ENCODE results near the gene KRT5.
"Not testable (repeated sequence)": the region's sequence is repeated elsewhere in the genome, so short reads cannot be mapped to it uniquely, and the experiment has no call there.

KRT5 gene

DNA sequence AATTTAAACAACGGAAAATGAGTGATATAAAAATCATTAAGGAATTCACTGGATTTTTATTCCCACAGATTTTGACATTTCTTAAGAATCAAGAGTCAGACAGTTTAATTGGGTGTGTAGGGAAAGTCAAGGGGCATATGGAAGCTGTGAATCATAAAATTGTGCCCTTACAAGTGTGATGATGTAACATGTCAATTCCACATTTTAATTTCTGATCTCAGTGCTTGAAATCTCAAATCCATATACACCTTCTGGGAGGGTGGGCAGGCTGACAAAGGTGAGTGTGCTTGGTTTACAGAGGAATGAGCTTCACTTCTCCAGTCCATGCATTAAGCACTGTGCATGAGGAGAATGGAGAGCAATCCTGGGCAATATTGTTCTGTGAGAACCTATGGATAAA, 26.1 kb downstream of the KRT5 start:
- Histone ChIP-seq H3K9me3 (ENCODE audit: severe bottlenecking) (no peaks in the 10 kb centered on the region), H3K27ac (no peak overlapping the region), H3K27me3 (ENCODE audit: insufficient read depth, low read depth, severe bottlenecking) (peaks cover 80% of the 10 kb centered on the region), H3K4me3 (ENCODE audit: low read depth, low read length) (no peak overlapping the region), H3K36me3 (no peaks in the 10 kb centered on the region)
- TF ChIP-seq, protein P1, sequence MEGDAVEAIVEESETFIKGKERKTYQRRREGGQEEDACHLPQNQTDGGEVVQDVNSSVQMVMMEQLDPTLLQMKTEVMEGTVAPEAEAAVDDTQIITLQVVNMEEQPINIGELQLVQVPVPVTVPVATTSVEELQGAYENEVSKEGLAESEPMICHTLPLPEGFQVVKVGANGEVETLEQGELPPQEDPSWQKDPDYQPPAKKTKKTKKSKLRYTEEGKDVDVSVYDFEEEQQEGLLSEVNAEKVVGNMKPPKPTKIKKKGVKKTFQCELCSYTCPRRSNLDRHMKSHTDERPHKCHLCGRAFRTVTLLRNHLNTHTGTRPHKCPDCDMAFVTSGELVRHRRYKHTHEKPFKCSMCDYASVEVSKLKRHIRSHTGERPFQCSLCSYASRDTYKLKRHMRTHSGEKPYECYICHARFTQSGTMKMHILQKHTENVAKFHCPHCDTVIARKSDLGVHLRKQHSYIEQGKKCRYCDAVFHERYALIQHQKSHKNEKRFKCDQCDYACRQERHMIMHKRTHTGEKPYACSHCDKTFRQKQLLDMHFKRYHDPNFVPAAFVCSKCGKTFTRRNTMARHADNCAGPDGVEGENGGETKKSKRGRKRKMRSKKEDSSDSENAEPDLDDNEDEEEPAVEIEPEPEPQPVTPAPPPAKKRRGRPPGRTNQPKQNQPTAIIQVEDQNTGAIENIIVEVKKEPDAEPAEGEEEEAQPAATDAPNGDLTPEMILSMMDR (IDR thresholded peaks at IDR 0.05; ENCODE audit: low read depth, low read length), result no peak
- DNase-seq, result no peak

DNA sequence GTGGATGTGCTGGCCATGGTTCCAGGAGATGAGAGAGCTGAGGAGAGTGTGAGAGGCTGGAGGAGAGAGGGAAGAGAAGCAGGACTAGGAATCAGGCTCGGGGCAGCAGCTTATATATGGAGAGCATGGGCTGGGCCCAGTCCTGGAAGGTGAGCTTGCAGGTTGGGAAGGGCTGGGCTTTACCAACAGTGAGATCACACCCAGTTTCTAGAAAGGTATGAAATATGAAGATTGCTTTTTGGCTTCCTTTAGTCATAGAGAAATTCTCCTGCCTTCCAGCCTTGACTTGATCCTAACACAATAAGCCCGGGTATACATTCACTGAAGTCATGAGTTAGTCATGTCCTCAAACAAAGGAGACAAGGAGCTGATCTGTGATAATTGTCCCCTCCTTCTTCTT, 27.0 kb downstream of the KRT5 start, which contains the start of gene KRT6A:
TSS of gene KRT6A (minus strand) at position 86 of the 400 bp plus-strand sequence. CDS start at position 17, 69 bp downstream.
- H3K9me3 ChIP-seq (ENCODE audit: severe bottlenecking), result no peaks in the 10 kb centered on the region

DNA sequence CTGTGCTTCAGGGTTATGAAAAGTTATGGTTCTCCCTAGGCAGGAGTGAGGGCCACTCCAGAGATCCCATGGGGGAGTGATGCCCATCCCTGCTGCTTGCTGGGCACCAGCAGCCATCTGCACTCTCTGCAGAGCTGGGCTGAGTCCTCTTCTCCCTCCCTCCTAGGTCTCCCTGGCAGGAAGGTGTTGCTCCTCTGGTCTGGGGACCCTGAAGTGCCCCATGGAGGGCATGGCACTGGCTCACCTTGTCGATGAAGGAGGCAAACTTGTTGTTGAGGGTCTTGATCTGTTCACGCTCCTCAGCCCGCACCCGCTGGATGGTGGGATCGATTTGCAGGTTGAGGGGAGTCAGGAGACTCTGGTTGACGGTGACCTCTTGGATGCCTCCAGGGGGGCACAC, 27.8 kb downstream of the KRT5 start:
- not testable (repeated sequence) for H3K36me3 ChIP-seq; H3K4me3 ChIP-seq (ENCODE audit: low read depth, low read length); H3K27ac ChIP-seq; H3K9me3 ChIP-seq (ENCODE audit: severe bottlenecking); DNase-seq
- H3K27me3 ChIP-seq (ENCODE audit: insufficient read depth, low read depth, severe bottlenecking), result peaks cover 73% of the 10 kb centered on the region

More for the DNA sequence above, 27.0 kb downstream of the KRT5 start, which contains the start of gene KRT6A:
- peaks cover 80% of the 10 kb centered on the region for H3K27me3 ChIP-seq (ENCODE audit: insufficient read depth, low read depth, severe bottlenecking)
- DNase-seq, result no peak
- TF ChIP-seq, protein P1 (IDR thresholded peaks at IDR 0.05; ENCODE audit: low read depth, low read length), result no peak
- H3K4me3 ChIP-seq (ENCODE audit: low read depth, low read length), result no peak within 1 kb of the TSS
- H3K36me3 ChIP-seq, result no peaks in the 10 kb centered on the region
- H3K27ac ChIP-seq, result no peak within 1 kb of the TSS

DNA sequence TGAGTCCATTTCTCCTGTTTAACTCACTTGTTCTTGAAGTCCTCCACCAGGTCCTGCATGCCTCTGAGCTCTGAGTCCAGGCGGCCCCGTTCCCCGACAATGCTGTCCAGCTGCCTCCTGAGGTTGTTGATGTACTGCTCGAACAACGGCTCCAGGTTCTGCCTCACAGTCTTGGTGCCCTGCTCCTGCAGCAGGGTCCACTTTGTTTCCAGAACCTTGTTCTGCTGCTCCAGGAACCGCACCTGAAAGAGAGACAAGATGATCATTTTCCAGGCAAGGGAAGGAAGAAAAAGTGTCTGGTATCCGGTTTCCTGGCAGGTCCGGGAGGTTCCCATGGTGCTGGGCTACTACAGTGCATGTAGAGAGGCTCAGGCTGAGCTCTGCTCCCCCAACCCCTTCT, 28.7 kb downstream of the KRT5 start:
- peaks cover 72% of the 10 kb centered on the region for H3K27me3 ChIP-seq (ENCODE audit: insufficient read depth, low read depth, severe bottlenecking)
- not testable (repeated sequence) for H3K4me3 ChIP-seq (ENCODE audit: low read depth, low read length); DNase-seq; H3K9me3 ChIP-seq (ENCODE audit: severe bottlenecking); H3K27ac ChIP-seq; H3K36me3 ChIP-seq

DNA sequence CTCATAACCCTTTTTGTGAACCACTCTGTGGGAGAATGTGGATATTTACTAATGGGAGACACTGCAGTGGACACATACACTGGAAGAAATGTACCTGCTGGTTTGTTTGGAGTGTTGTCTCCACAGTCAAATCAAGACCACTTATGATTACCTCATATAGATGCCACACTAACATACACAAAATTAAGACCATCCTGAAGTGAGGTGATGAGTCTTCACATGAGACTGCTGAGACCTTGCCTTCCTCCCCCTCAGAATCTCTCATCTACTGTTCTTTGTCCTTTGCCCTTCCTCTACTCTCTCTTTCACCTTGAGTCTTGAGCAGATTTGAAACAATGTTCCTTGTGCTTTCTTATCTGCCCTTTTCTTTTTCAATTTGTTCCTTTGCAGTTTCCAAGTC, 31.5 kb downstream of the KRT5 start:
- no peaks in the 10 kb centered on the region for H3K36me3 ChIP-seq
- DNase-seq, result no peak
- H3K27ac ChIP-seq, result no peak overlapping the region
- H3K27me3 ChIP-seq (ENCODE audit: insufficient read depth, low read depth, severe bottlenecking), result peaks cover 65% of the 10 kb centered on the region
- H3K9me3 ChIP-seq (ENCODE audit: severe bottlenecking), result peaks cover 3% of the 10 kb centered on the region
- H3K4me3 ChIP-seq (ENCODE audit: low read depth, low read length), result no peak overlapping the region
- TF ChIP-seq, protein P1 (IDR thresholded peaks at IDR 0.05; ENCODE audit: low read depth, low read length), result no peak

DNA sequence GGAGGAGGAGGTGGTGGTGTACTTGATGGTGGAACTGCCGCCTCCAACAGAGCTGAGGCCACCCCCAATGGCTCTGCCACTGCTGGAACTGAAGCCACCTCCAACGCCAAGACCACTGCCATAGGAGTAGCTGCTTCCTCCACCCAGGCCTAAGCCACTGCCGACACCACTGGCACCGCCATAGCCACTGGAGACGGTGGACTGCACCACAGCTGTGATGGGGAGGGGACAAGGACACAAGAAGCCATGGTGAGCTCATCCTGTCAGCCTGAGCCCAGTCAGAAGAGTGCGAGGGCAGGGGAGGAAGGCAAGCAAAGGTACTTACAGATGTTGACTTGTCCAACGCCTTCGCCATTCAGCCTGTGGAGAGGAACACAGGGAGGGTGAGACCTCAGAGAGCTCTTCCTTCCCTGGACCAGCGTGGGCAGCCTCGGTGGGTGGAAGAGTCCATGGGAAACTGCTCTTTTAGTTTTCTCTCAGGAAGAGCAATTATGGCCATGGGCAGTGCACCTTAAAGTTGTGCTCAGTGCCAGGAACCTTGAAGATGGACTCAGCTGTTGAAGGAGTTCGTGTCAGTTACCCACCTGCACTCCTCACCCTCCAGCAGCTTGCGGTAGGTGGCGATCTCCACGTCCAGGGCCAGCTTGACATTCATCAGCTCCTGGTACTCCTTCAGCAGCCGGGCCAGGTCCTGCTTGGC, 32.3 kb downstream of the KRT5 start:
- H3K27ac ChIP-seq; DNase-seq; H3K4me3 ChIP-seq (ENCODE audit: low read depth, low read length); H3K9me3 ChIP-seq (ENCODE audit: severe bottlenecking); H3K36me3 ChIP-seq: not testable (repeated sequence)
- peaks cover 62% of the 10 kb centered on the region for H3K27me3 ChIP-seq (ENCODE audit: insufficient read depth, low read depth, severe bottlenecking)

DNA sequence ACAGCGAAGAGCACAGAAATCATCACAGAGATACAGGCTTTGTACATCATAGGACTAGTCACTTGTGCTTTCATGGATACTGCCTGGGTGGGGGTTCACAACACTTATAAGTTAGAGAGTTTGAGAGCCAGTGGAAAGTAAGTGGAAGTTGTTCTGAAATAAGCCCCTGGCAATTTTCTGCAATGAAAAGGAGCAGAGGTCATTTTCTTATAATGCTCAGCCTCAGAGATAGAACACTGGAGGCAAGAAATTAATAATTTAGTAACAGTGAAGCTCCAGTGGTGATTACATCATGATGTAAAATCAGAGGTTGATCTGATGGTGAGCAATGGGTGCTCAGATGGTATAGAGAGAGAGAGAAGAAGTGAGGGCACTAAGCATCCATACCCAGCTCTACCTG, 33.0 kb downstream of the KRT5 start:
- H3K36me3 ChIP-seq, result no peaks in the 10 kb centered on the region
- TF ChIP-seq, protein P1 (IDR thresholded peaks at IDR 0.05; ENCODE audit: low read depth, low read length), result no peak
- DNase-seq, result no peak
- H3K4me3 ChIP-seq (ENCODE audit: low read depth, low read length), result no peak overlapping the region
- peaks cover 60% of the 10 kb centered on the region for H3K27me3 ChIP-seq (ENCODE audit: insufficient read depth, low read depth, severe bottlenecking)
- H3K9me3 ChIP-seq (ENCODE audit: severe bottlenecking), result peaks cover 3% of the 10 kb centered on the region
- H3K27ac ChIP-seq, result no peak overlapping the region

Measured in WERI-Rb-1 (cell line).